A172 (cell line): ENCODE measurements around the gene AZGP1. TPM values are rescaled to one million over a fixed set of nuclear protein-coding genes. Genes with fewer than 3 reads are reported as not detected.

Experiments
- total RNA-seq: library from RNA; depleted of rRNA; stranded (reverse); fragments of >200 nt; shearing (Covaris generic); gene quantifications from 2 replicates; pipeline ENCODE4 v1.2.3, GENCODE V29; 2014; rRNA removed

Gene AZGP1
- total RNA-seq, 1 experiment from 2014 or later = not detected

Other genes starting within 250 kb of the AZGP1 start
- not detected in 2 replicates for gene CYP3A7, start 240.8 kb downstream of the AZGP1 start, total RNA-seq
- gene CYP3A4, start 191.8 kb downstream of the AZGP1 start, total RNA-seq = not detected in 2 replicates
- not detected in 2 replicates for gene CYP3A43, start 148.0 kb downstream of the AZGP1 start, total RNA-seq
- gene OR2AE1, start 99.0 kb downstream of the AZGP1 start, total RNA-seq = not detected in 2 replicates
- 11.1 and 12.7 TPM in 2 replicates for gene TRIM4, start 56.5 kb downstream of the AZGP1 start, total RNA-seq
- not detected in 2 replicates for gene GJC3, start 46.4 kb downstream of the AZGP1 start, total RNA-seq
- 11.5 and 15.5 TPM in 2 replicates for gene ZKSCAN1, start 39.6 kb upstream of the AZGP1 start, total RNA-seq
- 11.2 and 14.3 TPM in 2 replicates for gene ZSCAN21, start 73.7 kb upstream of the AZGP1 start, total RNA-seq
- gene ZNF3, start 105.7 kb upstream of the AZGP1 start, total RNA-seq = 23.0 and 26.2 TPM in 2 replicates
- gene COPS6, start 112.9 kb upstream of the AZGP1 start, total RNA-seq = 70.3 and 74.6 TPM in 2 replicates
- 215 and 227 TPM in 2 replicates for gene MCM7, start 125.4 kb upstream of the AZGP1 start, total RNA-seq
- gene AP4M1, start 125.6 kb upstream of the AZGP1 start, total RNA-seq = 28.6 and 66.9 TPM in 2 replicates
- gene TAF6, start 143.3 kb upstream of the AZGP1 start, total RNA-seq = 56.2 and 57.3 TPM in 2 replicates
- gene CNPY4, start 143.6 kb upstream of the AZGP1 start, total RNA-seq = 37.3 and 42.0 TPM in 2 replicates
- gene MBLAC1, start 150.9 kb upstream of the AZGP1 start, total RNA-seq = 1.4 and 2.9 TPM in 2 replicates
- 154 and 178 TPM in 2 replicates for gene LAMTOR4, start 172.9 kb upstream of the AZGP1 start, total RNA-seq
- 9.0 and 11.2 TPM in 2 replicates for gene TRAPPC14, start 182.7 kb upstream of the AZGP1 start, total RNA-seq
- 0.07 and 0.46 TPM in 2 replicates for gene GAL3ST4, start 192.6 kb upstream of the AZGP1 start, total RNA-seq
- gene GPC2, start 201.3 kb upstream of the AZGP1 start, total RNA-seq = 4.6 and 7.4 TPM in 2 replicates
- gene STAG3, start 201.9 kb upstream of the AZGP1 start, total RNA-seq = 2.9 and 9.0 TPM in 2 replicates
- gene PVRIG, start 243.9 kb upstream of the AZGP1 start, total RNA-seq = not detected in 2 replicates